Measurements from ENCODE around the gene NKAP.

GRCh38 chrX:119989905-119990555 lies 46.5 kb upstream of the NKAP start:
- TF ChIP-seq CTCF (IDR thresholded peaks at IDR 0.05; ENCODE audit: low read depth, low read length) (no peak), EZH2phosphoT487 (IDR thresholded peaks at IDR 0.05; ENCODE audit: low read depth) (no peak)
